22Rv1 (cell line): ENCODE data around the gene DHX40.

Experiments used
- CTCF ChIP-seq: fragments of 450-650 bp; IDR thresholded peaks from 2 replicates; pipeline ENCODE4 v1.5.1; 2017; ENCODE audit warnings: mild to moderate bottlenecking
- ZFX ChIP-seq: fragments of 450-650 bp; IDR thresholded peaks from 2 replicates; pipeline ENCODE4 v1.6.1; 2017; ENCODE audit warnings: antibody characterized with exemption, borderline replicate concordance

- TF ChIP-seq CTCF (no peak), ZFX (no peak)
These were observed 61.3 kb downstream of the DHX40 start for GRCh38 chr17:59626756-59627155.
